Kidney (tissue), 14 donors: ENCODE results near the gene MIPEP. TPM values are rescaled to one million over a fixed set of nuclear protein-coding genes. Genes with fewer than 3 reads are reported as not detected.

Experiments
- DNase-seq, 5 donors: peaks; one replicate each; pipeline ENCODE4 v3.0.0-alpha.2; 2013 to 2020
- FAIRE-seq: peaks from 2 replicates; lab custom pipeline; 2012; peaks lifted over from hg19 to GRCh38; lab: Jason Lieb, UNC
- H3K27ac ChIP-seq, 2 donors: one replicate each; pipeline ENCODE4 v1.7.0; 2013; ENCODE audit warnings: low read depth in 2 of 2, low read length in 2 of 2, inconsistent platforms in 1 of 2
- H3K27me3 ChIP-seq: one replicate; pipeline ENCODE4 v1.7.1; 2013; ENCODE audit warnings: low read length, inconsistent platforms; ENCODE audit not compliant: control insufficient read depth, insufficient read depth
- H3K36me3 ChIP-seq, 3 donors: one replicate each; pipeline versions ENCODE4 v1.7.0 to v1.7.1; 2013; ENCODE audit warnings: low read length in 3 of 3, control low read depth in 1 of 3, inconsistent platforms in 1 of 3; ENCODE audit not compliant: insufficient read depth in 3 of 3, control insufficient read depth in 2 of 3
- H3K4me1 ChIP-seq, 3 donors: one replicate each; pipeline versions ENCODE4 v1.7.0 to v1.7.1; 2013; ENCODE audit warnings: low read length in 3 of 3, inconsistent platforms in 1 of 3, low read depth in 1 of 3; ENCODE audit not compliant: control insufficient read depth in 2 of 3, insufficient read depth in 2 of 3
- H3K4me3 ChIP-seq, 3 donors: one replicate each; pipeline versions ENCODE4 v1.7.0 to v1.8.1; 2013; ENCODE audit warnings: low read length in 3 of 3, control low read depth in 1 of 3, inconsistent platforms in 1 of 3
- H3K9ac ChIP-seq, 3 donors: one replicate each; pipeline versions ENCODE4 v1.7.0 to v1.7.1; 2013; ENCODE audit warnings: low read length in 3 of 3, control low read depth in 1 of 3, inconsistent platforms in 1 of 3
- H3K9me3 ChIP-seq, 3 donors: one replicate each; pipeline versions ENCODE4 v1.7.0 to v1.7.1; 2013; ENCODE audit warnings: low read length in 3 of 3, control low read depth in 1 of 3, inconsistent platforms in 1 of 3; ENCODE audit not compliant: control insufficient read depth in 2 of 3, insufficient read depth in 1 of 3
- intact Hi-C: fragments of 100-400 bp; cut with DNase I; formaldehyde crosslinking; loops from one replicate; pipeline ENCODE4 v1.11.1; 2022
- polyA plus RNA-seq: library from polyadenylated mRNA; stranded (reverse); fragments of 350-450 nt; fragmentation: Illumina TruSeq; extraction: RNeasy Lipid Tissue Mini Kit (QIAGEN cat#74804); gene quantifications from one replicate; pipeline ENCODE4 v1.2.3, GENCODE V29; 2014; ENCODE audit warnings: low read depth, low replicate concordance; ENCODE audit not compliant: insufficient read depth
- total RNA-seq: library from RNA; stranded (reverse); fragmentation: NEBNext Ultra II Directional; extraction: Animal tissue kit (Norgen Biotek cat#: 25700); gene quantifications from one replicate; pipeline ENCODE4 v1.2.1, GENCODE V29; 2021
- TF ChIP-seq, protein P1 (sequence below): IDR thresholded peaks from 3 replicates; pipeline ENCODE4 v1.5.1; 2012; ENCODE audit warnings: mild to moderate bottlenecking, moderate library complexity, borderline replicate concordance; ENCODE audit not compliant: insufficient read depth; ENCODE audit errors: extremely low read depth
- donor health status: control.
- donor health status: control.
- donor health status: control.
- donor health status: control.
- donor health status: control.
- donor health status: DM: yes; HTN: yes; CAD: no.
- donor health status: Normal renal cell carcinoma (clear cell type).

MIPEP gene
- total and polyA plus RNA-seq, 2 donors from 2014 or later = 29.1 to 46.8 TPM

DNA sequence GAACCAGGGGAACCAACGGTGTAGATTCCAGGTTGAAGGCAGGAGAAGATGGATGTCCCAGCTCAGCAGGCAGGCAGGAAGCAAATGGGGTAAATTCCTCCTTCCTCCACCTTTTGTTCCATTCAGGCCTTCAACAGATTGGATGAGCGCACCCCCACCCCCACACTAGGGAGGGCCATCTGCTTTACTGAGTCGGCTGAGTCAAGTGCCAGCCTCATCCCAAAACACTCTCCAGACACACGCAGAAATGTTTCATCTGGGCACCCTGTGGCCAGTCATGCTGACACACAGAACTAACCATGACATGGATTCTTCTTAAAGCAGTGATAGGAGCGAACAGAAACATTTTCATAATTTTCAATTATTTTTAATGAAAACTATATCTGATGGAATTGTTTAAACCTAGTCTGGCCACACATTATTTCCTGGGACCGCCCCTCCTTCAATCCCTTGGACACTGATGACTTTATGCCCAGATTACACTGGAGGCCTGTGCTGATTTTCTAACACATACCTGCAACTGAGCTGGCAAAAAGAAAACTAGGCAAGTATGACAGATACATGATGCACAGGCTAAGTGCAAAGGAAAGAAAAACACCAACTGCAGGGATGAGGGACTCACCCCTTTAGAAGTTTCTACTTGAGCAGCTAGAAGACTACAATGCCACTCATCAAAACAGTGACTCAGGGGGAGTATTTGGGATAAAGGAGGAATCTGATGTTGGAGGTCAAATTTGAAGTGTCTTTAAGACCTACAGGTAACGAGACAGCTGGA, 164.8 kb downstream of the MIPEP start:
- H3K27ac ChIP-seq = no peak overlapping the region

DNA sequence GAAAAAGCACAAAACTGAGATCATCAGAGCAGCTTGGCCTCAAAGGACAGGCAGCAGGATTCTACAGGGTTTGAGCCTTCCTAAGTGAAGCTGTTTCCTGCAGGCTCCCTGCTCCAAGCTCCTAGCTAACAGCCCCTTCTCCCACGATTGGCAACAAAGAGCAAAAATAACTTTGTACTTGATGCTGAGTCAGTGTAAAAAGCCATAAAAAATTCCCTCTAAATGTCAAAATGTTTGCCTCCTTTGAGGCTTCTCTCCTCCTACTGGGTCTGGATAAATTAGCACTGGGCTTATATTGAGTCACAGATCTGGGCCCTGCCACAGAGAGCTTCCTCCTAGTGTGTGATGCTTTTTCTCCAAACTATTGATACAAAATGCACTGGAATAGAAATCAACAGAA, 165.7 kb downstream of the MIPEP start:
- Histone ChIP-seq H3K27me3 (no peaks in the 10 kb centered on the region), H3K4me3 (no peak overlapping the region), H3K9ac (no peak overlapping the region), H3K4me1 (no peaks in the 10 kb centered on the region), H3K27ac (no peak overlapping the region), H3K9me3 (no peaks in the 10 kb centered on the region), H3K36me3 (no peaks in the 10 kb centered on the region)
- intact Hi-C loops = no loop called here
- FAIRE-seq (no peak), DNase-seq (peak in 1 of 5 donors; percentile 29)
- TF ChIP-seq, protein P1, sequence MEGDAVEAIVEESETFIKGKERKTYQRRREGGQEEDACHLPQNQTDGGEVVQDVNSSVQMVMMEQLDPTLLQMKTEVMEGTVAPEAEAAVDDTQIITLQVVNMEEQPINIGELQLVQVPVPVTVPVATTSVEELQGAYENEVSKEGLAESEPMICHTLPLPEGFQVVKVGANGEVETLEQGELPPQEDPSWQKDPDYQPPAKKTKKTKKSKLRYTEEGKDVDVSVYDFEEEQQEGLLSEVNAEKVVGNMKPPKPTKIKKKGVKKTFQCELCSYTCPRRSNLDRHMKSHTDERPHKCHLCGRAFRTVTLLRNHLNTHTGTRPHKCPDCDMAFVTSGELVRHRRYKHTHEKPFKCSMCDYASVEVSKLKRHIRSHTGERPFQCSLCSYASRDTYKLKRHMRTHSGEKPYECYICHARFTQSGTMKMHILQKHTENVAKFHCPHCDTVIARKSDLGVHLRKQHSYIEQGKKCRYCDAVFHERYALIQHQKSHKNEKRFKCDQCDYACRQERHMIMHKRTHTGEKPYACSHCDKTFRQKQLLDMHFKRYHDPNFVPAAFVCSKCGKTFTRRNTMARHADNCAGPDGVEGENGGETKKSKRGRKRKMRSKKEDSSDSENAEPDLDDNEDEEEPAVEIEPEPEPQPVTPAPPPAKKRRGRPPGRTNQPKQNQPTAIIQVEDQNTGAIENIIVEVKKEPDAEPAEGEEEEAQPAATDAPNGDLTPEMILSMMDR = no peak

More for the DNA sequence above, 164.8 kb downstream of the MIPEP start:
- no peak for DNase-seq
- H3K4me1 ChIP-seq = peaks cover 0 to 4% (median 0%) of the 10 kb centered on the region in 3 donors
- no peak for FAIRE-seq
- no peaks in the 10 kb centered on the region for H3K27me3 ChIP-seq
- H3K36me3 ChIP-seq = no peaks in the 10 kb centered on the region
- H3K9ac ChIP-seq = no peak overlapping the region
- no peak overlapping the region for H3K4me3 ChIP-seq
- TF ChIP-seq, protein P1 = no peak
- intact Hi-C loops = no loop called here
- no peaks in the 10 kb centered on the region for H3K9me3 ChIP-seq

DNA sequence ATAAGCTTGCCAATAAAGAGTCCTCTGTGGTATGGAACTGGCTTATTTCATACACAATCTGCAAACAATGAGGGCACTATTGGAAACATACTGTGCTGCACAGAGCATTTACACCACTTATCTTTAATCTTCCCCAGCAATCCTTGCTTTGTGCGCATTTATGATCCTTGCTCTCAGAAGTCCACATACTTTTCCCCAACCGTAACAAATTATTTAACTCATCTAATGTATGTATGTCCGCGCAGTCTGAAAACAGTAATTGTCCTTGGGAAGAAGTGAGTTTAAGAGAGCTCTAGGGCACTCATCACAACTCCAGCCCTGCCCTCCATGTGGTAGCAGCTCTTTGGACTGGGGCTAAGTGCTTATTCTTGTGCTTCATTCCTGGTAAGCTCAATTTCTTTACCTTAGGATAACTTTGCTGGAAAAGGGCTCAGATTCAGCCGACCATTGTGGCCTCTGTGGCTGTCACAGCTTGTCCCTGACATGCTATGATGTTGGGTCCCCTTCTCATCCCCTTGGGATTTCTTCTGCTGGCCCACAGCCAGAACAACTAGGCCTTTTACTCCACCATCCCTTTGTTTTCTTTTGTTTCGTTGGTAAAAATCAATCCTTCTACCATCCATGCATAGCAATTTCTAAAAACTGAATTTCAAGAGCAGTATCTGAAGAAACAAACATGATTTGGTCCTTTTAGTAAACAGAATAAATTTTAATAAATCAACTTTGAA, 166.3 kb downstream of the MIPEP start:
- no peak for DNase-seq
- Histone ChIP-seq H3K9ac (no peak overlapping the region), H3K9me3 (no peaks in the 10 kb centered on the region), H3K36me3 (no peaks in the 10 kb centered on the region), H3K4me3 (no peak overlapping the region), H3K27ac (no peak overlapping the region), H3K27me3 (no peaks in the 10 kb centered on the region), H3K4me1 (no peaks in the 10 kb centered on the region)
- FAIRE-seq = no peak
- TF ChIP-seq, protein P1 = no peak
- intact Hi-C loops = no loop called here
